GM19351 (cell line): ENCODE results near the gene MYL7.
A peak's percentile ranks its signal among the peaks of the same experiment; 100 is the strongest.
"Not testable (repeated sequence)": the region's sequence is repeated elsewhere in the genome, so short reads cannot be mapped to it uniquely, and the experiment has no call there.

Source experiments
- ATAC-seq: cut with Tn5 transposase; IDR thresholded peaks from one replicate; pipeline ENCODE4 v1.9.1; 2021; ENCODE audit warnings: mild to moderate bottlenecking, moderate library complexity; ENCODE audit not compliant: unreplicated experiment

Gene MYL7

GRCh38 chr7:44133295-44133694 lies 7.8 kb downstream of the MYL7 start:
- no peak for ATAC-seq

GRCh38 chr7:44132039-44132438 lies 9.1 kb downstream of the MYL7 start:
- no peak for ATAC-seq

- ATAC-seq = no peak
Observed at GRCh38 chr7:44131173-44132029, 9.7 kb downstream of the MYL7 start.

GRCh38 chr7:44128721-44129582 lies 12.2 kb downstream of the MYL7 start:
- ATAC-seq = no peak

GRCh38 chr7:44127161-44127560 lies 14.0 kb downstream of the MYL7 start:
- no peak for ATAC-seq

- ATAC-seq = not testable (repeated sequence)
Observed at GRCh38 chr7:44126574-44126973, 14.6 kb downstream of the MYL7 start.

- no peak for ATAC-seq
Observed at GRCh38 chr7:44124822-44125202, 16.3 kb downstream of the MYL7 start.

- peak; percentile 99 for ATAC-seq
Observed at GRCh38 chr7:44123190-44124003, 17.7 kb downstream of the MYL7 start, which contains the start of gene POLD2. Gene POLD2, minus strand, starts transcription at chr7:44123548. Its CDS starts 1,495 bp downstream, at chr7:44122053.

GRCh38 chr7:44122529-44122928 lies 18.6 kb downstream of the MYL7 start:
- no peak for ATAC-seq

- no peak for ATAC-seq
Observed at GRCh38 chr7:44121761-44122420, 19.2 kb downstream of the MYL7 start.

GRCh38 chr7:44120395-44120794 lies 20.7 kb downstream of the MYL7 start:
- ATAC-seq = no peak

- no peak for ATAC-seq
Observed at GRCh38 chr7:44119829-44120380, 21.2 kb downstream of the MYL7 start.

- ATAC-seq = no peak
Observed at GRCh38 chr7:44117801-44118429, 23.2 kb downstream of the MYL7 start.

- ATAC-seq = no peak
Observed at GRCh38 chr7:44116789-44117666, 24.1 kb downstream of the MYL7 start.

- ATAC-seq = no peak
Observed at GRCh38 chr7:44116087-44116788, 24.9 kb downstream of the MYL7 start.

- ATAC-seq = no peak
Observed at GRCh38 chr7:44114586-44115310, 26.4 kb downstream of the MYL7 start.

GRCh38 chr7:44113764-44114354 lies 27.3 kb downstream of the MYL7 start:
- ATAC-seq = no peak
